Thyroid gland (tissue), 4 donors: ENCODE results near the gene PILRA.

ENCODE experiments used
- POLR2A ChIP-seq, 2 donors: fragments of 450-650 bp; IDR thresholded peaks; one replicate each; pipeline ENCODE4 v1.6.1; 2017; ENCODE audit warnings: antibody characterized with exemption in 2 of 2, mild to moderate bottlenecking in 2 of 2, moderate library complexity in 1 of 2
- TF ChIP-seq, protein P1 (sequence below), 6 experiments: fragments of 200-600 bp in 3 of 6; fragments of 450-650 bp in 3 of 6; sonication (generic) in 3 of 6; IDR thresholded peaks; one replicate each; pipeline ENCODE4 v1.5.1; 2016 to 2019; ENCODE audit warnings: antibody characterized with exemption in 6 of 6, mild to moderate bottlenecking in 2 of 6, inconsistent platforms in 1 of 6, moderate library complexity in 1 of 6

DNA sequence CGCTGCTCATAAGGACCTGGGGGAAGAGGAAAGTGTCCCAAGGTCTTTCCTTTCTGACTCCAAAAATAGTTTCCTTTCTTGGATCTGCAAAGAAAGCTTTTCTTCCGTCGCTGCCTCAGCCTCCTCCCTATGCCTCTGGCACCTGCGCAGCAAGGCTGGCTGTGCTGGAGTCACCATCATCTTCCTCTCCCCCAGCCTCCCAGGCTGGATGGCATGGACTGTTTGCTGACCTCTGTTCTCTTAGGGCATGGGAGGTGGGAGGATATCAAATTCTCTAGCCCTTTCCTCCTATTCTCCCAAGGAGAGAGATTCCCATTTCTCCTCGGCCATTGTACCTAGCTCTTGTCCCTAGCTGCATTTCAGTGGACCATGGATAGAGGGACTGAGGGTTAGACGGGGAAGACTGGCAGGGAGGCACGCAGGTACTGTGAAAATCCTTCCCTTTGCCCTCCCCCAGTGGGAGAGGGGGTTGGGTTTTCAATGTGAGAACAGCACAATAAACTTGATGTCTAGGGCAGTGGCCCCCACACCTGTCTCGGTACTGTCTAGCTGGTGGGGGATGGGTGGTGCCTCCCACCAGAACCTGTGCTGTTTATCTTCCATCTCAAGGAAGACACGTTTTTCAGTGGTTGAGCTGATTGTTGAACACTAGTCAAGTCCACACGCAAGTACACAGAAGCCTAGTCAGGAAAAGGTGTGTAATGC, 60.5 kb downstream of the PILRA start:
- TF ChIP-seq, protein P1, sequence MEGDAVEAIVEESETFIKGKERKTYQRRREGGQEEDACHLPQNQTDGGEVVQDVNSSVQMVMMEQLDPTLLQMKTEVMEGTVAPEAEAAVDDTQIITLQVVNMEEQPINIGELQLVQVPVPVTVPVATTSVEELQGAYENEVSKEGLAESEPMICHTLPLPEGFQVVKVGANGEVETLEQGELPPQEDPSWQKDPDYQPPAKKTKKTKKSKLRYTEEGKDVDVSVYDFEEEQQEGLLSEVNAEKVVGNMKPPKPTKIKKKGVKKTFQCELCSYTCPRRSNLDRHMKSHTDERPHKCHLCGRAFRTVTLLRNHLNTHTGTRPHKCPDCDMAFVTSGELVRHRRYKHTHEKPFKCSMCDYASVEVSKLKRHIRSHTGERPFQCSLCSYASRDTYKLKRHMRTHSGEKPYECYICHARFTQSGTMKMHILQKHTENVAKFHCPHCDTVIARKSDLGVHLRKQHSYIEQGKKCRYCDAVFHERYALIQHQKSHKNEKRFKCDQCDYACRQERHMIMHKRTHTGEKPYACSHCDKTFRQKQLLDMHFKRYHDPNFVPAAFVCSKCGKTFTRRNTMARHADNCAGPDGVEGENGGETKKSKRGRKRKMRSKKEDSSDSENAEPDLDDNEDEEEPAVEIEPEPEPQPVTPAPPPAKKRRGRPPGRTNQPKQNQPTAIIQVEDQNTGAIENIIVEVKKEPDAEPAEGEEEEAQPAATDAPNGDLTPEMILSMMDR (IDR thresholded peaks at IDR 0.05): no peak
- no peak for TF ChIP-seq POLR2A (IDR thresholded peaks at IDR 0.05)
